ENCODE data around the gene SLC39A7.

The SLC39A7 gene

DNA sequence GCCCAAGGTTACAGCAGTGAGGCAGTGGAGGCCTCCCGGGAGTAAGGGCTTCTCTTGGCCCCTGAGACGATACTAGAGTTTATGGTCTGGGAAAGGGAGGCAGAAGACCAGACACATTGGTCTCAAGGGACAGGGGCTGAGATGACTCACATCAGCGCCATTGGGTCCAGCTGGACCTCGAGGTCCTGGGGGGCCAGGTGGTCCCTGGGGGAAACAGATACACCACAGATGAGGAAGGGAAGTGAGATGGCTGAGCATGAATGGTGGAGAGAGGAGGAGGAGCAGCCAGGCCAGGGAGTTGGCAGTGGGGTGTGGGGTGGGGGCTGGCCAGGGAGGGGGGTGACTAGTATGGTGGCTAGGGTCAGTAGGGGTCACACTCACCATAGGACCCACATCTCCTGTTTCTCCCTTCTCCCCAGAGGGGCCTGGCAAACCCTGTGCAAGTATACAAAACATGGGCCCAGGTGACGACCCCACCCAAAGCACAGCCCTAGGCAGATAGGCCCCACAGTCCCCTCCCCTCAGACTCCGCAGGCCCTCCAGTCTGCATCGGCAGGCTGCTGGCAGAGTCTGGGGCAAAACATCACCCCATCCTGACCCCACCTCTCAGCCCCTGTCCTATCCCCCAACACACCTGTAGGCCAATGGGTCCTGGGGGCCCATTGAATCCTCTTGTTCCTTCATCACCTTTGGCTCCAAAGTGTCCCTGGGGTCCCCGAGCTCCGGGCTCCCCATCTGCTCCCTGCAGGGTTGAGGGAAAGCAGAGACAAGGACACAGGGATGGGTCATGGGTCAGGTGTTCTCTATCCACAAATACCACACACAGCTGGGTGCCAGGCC is 30.3 kb upstream of the SLC39A7 start:
- no peak for DNase-seq (ENCODE audit: low spot score)

DNA sequence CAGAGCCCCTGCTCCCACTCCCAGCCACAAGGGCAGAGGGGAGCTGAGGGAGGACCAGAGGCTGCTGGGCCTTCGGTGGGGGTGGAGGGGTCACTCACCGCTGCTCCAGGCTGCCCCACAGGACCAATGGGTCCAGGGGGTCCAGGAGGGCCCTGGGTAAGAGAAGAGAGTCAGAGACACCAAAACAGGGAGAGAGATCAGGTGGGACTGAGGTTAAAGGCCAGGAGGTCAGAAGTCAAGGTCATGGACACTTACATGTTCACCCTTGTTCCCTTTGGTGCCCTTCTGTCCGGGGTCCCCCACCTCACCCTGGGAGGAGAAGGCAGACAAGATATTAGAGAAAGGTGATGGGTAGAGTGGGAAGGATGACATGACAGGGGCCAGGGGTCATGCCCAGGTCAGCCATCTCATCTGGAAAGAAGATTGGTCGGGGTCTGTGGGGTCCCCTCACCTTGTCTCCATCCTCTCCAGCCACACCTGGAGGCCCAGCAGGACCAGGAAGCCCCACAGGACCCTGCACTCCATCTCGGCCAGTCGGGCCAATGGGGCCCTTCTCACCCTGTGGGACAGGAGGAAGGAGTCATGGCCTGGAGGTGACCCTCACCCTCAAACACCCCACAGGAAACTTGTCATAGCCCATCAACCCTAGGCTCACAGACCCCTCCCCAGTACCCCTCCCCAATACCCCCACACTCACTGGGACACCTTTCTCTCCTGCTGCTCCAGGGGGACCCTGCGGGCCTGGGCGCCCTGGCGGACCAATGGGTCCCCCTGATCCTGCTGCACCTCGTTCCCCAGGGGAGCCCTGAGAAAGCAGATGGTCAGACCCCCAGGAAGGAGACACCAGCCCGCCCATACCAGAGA is 29.4 kb upstream of the SLC39A7 start:
- DNase-seq (ENCODE audit: low spot score): no peak

DNA sequence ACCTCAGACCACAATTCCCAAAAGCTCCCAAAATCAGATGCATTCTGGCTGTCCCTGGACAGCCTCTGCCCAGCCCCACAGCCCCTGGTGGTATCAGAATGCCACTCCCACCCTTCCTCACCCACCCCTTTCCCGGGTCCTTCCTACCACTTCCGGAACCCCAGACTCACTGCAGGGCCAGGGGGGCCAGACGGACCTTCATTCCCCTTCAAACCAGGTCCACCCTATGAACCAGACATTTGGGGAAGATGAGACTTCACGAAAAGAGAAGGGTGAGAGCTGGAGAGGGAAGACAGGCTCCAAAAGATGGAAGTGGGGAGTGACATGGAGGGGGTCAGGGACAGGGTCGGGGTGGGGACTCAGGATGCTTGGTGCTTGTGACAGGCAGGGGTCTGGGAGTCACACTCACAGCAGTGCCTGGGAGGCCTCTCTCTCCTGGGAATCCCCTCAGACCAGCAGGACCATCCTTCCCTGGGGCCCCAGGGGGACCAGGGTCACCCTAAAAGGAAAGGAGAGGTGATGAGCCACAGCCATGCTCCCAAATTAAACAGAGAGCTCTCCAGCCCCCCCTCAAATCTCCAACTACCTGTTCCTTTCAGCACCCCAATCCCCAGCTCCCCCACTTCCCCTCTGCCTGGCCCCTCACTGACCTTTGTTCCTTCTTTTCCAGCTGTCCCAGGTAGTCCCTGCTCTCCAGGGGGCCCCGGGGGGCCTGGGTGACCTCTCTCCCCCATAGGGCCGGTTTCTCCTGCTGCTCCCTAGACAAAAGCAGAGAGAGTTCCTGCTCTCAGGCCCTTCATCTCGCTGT is 28.6 kb upstream of the SLC39A7 start:
- no peak for DNase-seq (ENCODE audit: low spot score)

DNA sequence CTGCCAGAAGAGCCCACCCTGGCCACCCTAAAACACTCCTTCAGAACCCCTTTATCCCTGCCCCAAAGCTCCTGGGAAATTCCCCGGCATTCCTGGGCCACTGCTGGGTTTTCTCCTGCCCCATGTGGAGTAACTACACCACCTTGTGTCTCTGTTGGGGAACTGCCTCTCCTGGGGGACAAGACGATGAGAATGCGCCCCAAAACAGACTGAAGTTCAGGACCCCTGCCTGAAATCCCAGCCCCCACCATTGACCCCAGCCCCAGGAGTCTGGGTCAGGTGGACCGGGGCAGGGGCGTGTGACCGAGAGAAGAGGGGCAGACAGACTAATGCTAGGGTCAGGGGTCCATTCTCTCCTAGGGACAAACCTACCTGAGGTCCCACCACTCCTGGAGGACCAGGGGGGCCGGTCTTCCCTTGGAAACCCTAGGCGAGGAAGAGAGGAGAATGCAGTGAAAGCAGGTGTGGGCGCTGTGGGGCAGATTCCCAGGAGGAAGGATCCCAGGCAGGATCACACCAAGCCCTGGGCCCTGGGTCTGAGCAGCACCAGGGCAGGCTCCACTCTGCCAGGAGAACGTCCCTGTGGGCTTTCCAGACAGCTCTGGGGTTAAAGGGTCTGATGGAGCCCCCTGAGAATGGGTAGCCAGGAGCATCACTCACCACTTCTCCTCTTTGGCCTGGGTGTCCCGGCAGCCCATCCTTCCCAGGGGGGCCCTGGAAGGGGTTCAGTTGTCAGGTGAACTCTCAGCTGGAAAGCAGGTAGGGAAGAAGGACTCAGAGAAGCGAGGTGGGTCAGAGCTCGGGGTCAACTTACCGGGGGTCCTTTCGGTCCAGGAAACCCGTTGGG is 27.8 kb upstream of the SLC39A7 start:
- DNase-seq (ENCODE audit: low spot score): peak; percentile 79

DNA sequence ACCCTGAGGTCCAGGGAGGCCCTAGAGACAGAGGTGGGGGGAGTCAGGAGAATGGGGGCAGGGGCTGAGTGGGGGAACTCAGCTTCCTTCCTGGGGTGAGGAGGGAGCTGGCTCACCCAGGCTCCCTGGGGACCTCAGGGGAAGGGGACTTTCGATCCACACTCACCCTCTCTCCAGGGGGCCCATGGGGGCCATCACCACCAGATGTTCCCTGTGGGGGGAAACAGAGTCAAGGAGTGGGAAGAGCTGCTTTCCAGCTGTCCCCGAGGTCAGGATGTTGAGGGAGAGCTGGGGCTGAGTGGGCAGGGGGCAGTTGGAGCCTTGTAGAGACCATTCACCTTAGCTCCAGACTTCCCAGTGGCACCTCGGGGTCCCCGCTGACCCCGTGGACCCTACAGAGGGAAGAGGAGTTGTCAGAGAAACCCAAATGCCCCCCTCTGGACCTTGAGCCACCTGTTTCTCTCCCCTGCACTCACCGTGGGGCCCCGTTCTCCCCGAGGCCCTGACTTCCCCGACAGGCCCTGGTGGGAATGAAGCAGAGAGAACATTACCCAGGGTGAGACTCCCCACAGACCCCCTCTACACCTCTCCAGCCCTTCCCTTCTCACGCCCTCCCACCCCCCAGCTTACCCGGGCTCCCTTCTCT is 27.0 kb upstream of the SLC39A7 start:
- no peak for DNase-seq (ENCODE audit: low spot score)

DNA sequence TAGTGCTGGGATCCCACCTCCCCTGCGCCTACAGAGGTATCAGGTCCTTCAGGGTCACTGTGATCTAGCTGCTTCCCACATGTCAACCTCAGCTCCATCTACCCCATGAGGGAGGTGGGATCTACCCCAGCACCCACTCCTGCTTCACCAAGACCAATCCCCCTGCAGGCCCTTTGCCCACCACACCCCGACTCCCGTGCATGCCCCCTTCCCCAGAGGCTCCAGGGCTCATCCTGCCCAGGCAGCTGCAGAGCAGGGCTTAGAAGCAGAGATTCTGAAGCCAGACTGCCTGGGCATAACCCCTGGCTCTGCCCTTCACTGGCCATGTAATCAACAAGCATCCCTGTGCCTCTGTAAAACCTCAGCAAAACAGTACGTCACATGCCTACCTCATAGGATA is 25.9 kb upstream of the SLC39A7 start:
- DNase-seq (ENCODE audit: low spot score): no peak

DNA sequence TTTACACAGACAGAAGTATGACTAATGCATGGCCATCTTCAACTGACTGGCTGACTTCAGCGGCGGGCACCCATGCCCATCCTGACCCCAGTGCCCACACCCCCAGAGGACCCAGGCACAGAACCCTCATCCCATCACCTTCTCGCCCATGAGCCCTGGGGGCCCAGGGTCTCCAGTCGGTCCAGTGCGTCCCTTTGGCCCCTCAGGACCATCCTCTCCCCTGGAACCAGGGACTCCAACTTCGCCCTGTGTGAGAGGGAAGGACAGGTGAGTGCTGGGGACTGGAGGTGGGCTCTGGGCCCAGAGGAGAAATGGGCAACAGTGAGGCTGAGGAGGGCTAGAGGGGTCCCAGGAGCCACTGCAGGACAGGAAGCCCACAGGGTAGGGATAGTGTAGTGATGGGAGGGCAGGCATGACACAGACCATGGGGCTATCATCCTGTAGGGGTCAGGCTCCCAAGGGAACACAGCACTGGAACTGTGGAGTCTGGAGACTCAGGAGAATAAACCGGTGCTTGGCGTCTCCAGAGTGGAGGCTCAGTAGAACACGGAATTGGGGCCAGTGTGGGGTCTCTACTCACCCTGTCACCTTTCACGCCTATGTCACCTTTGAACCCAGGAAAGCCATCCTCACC is 25.1 kb upstream of the SLC39A7 start:
- no peak for DNase-seq (ENCODE audit: low spot score)

DNA sequence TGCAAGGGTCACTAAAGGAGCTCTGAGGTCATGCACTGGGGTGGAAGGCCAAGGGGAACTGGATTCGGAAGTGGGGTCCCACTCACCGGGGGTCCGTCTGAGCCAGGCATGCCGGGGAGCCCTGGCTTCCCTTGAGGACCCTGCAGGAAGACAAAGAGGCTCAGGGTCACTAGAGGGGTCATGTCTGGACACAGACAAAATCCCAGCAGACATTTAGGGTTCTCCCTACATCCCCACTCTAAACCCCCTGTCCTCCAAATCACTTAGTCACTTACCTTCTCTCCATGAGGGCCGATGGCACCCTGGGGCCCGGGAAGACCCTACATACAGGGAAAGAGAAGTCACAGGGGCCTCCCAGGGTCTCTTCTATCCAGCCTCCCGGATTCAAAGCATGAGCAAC is 23.8 kb upstream of the SLC39A7 start:
- no peak for DNase-seq (ENCODE audit: low spot score)

DNA sequence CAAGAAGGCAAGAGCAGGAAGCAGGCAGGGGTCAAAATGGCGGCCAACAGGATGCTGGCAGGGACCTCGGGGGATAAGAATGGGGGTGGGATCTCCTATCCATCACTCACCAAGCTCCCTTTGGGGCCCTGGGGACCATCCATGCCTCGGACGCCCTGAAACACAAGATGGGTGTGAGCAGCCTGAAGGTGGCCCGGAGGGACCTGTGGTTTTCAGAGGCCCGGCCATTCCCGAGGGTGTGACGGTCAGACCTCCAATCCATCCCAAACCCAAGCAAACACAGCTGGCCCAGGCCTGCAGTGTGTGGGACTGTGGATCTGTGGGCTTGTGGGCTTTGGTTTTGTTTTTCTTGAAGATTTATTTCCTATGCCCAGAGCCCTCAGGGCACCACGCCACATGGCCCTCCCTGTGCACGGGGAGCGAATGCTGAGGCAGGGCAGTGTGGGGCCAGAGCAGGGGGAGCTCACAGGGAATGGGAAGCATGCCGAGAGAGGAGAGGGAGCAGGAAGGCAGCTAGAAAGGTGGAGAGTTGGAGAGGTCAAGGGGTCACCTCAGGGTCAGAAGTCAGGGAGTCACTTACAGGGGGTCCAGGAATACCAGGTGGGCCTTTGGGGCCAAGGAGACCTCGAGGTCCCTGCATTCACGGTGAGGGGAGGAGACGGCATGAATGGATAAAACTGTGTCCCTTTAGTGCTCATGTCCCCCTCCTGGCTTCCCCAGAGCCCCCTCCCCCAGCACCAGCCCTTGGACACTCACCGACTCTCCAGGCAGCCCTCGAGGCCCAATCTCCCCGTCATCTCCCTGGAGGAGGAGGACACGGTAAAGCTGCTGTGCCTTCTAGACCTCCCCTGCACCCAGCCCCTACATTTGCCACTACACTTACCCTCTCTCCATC is 22.9 kb upstream of the SLC39A7 start:
- DNase-seq (ENCODE audit: low spot score): no peak

DNA sequence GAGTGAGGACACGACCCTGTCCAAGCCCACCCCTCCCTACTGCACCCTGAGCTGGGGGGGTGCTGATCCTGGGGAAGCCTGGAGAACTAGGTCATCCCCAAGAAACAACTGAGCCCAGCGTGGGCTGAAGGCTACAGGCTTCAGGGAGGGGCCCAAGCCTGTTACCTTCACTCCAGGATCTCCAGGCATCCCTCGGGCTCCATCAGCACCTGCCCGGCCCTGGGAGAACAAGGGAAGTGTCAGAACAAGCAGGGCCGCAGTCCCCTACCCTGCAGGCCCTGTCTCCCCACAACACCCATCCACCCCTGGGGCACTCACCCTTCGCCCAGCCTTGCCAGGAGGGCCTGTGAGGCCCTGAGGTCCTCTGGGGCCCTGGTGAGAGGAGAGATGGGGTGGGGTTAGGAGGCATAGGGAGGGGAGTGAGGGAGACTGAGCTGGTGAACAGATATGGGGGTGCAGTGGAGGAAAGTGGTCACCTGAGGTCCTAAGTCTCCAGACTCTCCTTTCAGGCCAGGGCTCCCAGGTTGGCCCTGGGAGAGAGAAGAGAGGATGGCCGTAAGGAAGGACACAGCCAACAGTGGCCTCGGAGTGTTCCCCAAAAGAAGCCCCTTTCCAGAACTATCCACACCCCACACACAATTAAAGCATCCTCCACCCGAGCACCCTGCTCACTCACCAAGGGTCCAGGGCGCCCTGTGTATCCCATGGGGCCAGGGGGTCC is 21.8 kb upstream of the SLC39A7 start:
- DNase-seq (ENCODE audit: low spot score): no peak

DNA sequence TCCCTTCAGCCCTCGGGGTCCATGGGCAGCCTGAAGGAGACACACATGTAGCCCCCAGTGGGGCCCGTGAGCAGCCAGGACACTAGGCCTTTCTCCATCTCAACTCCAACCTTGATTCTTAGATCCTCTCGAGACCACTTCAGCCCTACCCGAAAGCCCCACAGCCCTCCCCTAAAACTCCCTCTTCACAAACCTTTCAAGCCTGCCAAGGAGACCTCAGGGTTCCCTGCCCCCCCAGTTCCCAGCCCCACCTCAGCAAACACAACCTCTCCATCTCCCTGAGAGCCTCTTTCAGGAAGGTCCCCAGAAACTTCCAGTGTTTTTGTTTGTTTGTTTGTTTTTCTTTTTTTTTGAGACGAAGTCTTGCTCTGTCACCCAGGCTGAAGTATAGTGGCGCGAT is 19.5 kb upstream of the SLC39A7 start:
- DNase-seq (ENCODE audit: low spot score): no peak

DNA sequence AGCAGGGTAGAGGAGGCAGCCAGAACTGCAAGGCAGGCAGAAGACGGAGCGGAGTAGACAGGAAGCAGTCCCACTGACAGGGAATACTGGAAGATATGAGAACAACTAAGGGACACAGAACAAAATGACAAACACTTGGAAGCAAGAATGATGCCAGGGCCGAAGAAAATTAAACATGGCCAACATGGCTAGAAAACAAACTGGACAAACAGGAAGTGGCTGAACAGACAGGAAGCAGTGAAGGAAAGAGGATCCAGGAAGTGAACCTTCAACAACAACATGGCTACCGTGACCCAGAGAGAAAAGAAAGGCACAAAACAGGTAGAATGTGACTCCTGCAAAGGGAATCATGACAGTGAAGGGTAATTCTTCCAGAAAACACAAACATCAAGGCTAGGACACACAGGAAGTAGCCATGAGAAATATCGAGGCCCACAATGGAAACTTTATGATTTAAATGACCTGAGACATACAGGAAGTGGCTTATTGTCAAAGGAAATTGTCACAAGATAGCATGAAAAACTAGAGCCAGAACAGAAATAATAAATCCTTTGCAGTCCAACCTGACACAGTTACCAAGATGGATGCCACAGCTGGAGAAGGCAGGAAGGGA is 17.5 kb upstream of the SLC39A7 start:
- no peak for DNase-seq (ENCODE audit: low spot score)

DNA sequence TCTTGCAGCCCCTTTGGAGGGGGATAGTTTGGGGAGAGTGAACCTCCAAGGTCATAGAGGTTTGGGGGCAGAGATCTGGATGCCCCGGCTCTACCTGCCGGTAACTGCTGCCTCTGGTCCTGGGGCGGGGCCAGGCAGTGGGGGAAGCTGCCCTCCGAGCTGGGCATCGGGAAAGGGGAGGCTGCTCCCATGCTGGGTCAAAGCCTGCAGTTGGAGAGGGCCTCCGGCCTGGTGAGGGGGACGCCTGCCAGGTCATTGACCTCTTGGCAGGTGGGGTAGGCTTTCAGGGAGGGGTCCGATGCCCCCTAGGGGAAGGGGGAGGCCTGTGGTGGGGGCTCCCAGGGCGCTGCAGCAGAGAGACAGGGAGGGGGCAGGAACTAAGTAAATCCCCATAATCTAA is 15.5 kb upstream of the SLC39A7 start:
- no peak for DNase-seq (ENCODE audit: low spot score)

DNA sequence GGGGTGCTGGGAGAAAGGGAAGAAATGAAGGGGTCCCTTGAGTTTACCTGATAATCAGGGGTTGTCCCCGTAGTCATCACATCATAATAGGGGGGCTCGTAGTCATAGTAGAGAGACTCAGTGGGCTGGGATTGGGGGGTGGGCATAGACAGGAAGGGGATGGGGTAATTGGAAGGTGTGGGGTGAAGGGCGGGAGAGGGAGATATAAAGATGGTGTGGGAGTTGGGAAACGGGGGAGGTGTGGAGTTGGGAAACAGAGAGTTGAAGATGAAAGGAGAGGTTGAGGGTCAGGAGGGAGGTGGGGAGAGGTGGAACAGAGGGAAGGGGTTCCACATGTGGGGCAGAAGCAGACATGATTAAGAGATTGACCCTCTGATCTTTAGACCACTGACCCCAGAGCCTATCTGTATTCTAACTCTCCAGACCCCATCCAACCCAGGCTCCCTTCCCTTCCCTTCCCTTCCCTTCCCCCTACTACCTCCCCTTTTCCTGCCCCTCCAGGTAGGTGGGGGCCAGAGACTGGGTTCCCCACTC is 14.9 kb upstream of the SLC39A7 start:
- no peak for DNase-seq (ENCODE audit: low spot score)

DNA sequence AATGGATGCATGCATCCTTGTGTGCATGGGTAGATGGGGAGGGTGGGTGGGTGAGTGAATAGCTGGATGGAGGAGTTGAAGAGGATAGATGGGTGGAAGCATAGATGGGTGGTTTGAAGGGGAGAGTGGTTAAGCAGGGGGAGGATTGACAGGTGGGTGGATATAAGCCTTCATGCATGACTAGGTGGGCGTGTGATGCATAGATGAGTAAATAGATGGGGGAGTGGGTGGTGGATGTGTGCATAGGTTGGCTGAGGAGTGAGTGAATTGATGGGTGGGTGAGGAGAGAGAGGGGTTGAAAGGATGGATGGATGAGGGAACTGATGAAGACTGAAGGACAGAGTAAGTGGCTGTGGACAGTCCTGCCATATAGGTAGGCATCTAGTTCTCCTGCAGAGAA is 12.9 kb upstream of the SLC39A7 start:
- DNase-seq (ENCODE audit: low spot score): no peak

DNA sequence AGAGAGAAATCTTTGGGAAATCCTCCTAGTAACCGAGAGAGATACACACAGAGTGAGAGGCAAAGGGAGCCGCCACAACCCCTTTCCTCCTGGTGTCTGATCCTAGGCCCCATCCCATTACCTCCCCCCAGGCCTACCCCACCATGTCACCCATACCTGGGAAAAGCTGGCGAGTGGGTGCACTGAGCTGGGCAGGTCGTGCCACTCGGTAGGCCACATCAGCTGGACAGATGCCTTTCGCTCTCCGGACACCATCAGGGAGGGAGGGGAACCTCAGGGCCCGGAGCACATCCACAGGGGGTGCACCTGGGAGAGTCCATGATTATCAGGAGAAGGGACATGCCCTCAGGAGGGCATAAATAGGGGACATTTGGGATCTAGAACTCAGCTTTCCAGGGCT is 11.5 kb upstream of the SLC39A7 start:
- DNase-seq (ENCODE audit: low spot score): no peak

DNA sequence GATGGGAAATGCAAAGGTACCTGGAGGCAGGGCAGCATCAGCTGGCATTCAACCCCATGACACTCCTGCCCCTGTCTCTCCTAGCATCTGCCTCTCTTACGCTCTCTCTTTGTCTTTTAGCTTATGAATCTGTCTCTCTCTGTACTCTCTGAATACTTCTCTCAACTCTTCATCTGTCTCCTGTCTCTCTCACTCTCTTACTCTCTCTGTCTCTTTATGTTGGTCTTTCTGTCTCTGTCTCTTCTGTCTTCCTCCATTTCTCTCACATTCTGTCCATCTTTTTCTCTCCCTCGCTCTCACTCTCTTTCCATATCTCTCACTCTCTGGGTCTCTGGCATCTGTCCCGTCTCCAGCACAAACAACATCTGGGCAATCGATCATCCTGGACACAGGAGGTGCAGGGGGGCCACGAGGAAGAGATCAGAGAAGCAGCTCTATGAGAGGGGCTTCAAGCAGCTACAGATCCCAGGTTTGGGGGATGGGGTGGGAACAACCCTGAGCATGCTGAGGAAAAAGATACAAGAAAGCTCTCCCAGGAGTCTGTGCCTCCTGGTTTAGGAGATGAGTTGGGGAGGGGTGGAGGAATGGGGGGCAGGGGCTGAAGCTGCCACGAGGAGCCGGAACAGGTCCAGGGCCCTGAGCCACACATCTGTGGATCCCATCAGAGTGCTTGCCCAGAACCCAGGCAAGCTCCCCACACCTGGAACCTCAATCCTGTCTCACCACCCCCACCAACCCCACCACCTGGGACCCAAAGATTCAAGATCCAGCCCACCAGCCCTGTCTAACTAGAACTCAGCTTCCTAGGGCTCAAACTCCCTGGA is 10.8 kb upstream of the SLC39A7 start:
- DNase-seq (ENCODE audit: low spot score): no peak
